K562 (cell line): ENCODE results near the gene KBTBD2. TPM values are rescaled to one million over a fixed set of nuclear protein-coding genes. Genes with fewer than 3 reads are reported as not detected.

ENCODE experiments used
- ATAC-seq: fragments of 200-7000 bp; cut with Tn5 transposase; 3 replicates; pipeline ENCODE4 v1.9.1; 2020; ENCODE audit warnings: moderate library complexity
- BruUV-seq: library from RNA; stranded (reverse); fragments of 400-500 nt; replicated peaks from 2 replicates; lab custom pipeline; 2021; lab: Mats Ljungman, UMichigan
- CTCF ChIA-PET: fragments of 300-600 bp; formaldehyde crosslinking; extraction: SDS; loops from one replicate; lab custom pipeline; 2021; ENCODE audit warnings: low intra/inter-chr PET ratio; lab: Yijun Ruan, JAX
- POLR2A ChIA-PET: fragments of 300-600, 350-650 bp; sonication (Branson Sonifier 250); formaldehyde crosslinking; extraction: SDS; loops from one replicate; lab custom pipeline; 2021; ENCODE audit warnings: antibody characterized with exemption, inconsistent platforms; lab: Yijun Ruan, JAX
- DNase-seq, 4 experiments: peaks; one replicate each; pipeline versions ENCODE4 v3.0.0 to v3.0.0-alpha.2; 2011 to 2018; ENCODE audit warnings: low spot score in 3 of 4, mixed read lengths in 3 of 4; ENCODE audit errors: extremely low read depth in 1 of 4
- FAIRE-seq: peaks from 2 replicates; lab custom pipeline; 2011; peaks lifted over from hg19 to GRCh38; lab: Jason Lieb, UNC
- H2AFZ ChIP-seq: 2 replicates; pipeline ENCODE4 v1.6.0; 2011; ENCODE audit warnings: low read depth, low read length, control low read depth, inconsistent platforms
- H3K27ac ChIP-seq: fragments of 200-600 bp; 3 replicates; pipeline ENCODE4 v1.8.0; 2011; ENCODE audit warnings: low read depth, mild to moderate bottlenecking, control low read depth, inconsistent platforms, low read length, moderate library complexity, mixed read lengths; ENCODE audit errors: extremely low read depth
- H3K27me3 ChIP-seq, 2 experiments: fragments of 300-600 bp in 1 of 2; 2 replicates in 1 of 2; 3 replicates in 1 of 2; pipeline versions ENCODE4 v1.6.0 to v1.8.0; 2011; ENCODE audit warnings: inconsistent platforms in 2 of 2, low read length in 2 of 2, mild to moderate bottlenecking in 1 of 2, mixed read lengths in 1 of 2, moderate library complexity in 1 of 2; ENCODE audit not compliant: control insufficient read depth in 2 of 2, insufficient read depth in 2 of 2
- H3K36me3 ChIP-seq: fragments of 300-600 bp; 3 replicates; pipeline ENCODE4 v1.8.0; 2011; ENCODE audit warnings: mild to moderate bottlenecking, low read length, inconsistent platforms; ENCODE audit not compliant: control insufficient read depth, insufficient read depth
- H3K4me1 ChIP-seq, 2 experiments: fragments of 200-600 bp in 1 of 2; replicated peaks in 1 of 2; 2 replicates in 1 of 2; 3 replicates in 1 of 2; pipeline versions ENCODE4 v1.5.1 to v1.8.0; 2011; ENCODE audit warnings: inconsistent platforms in 2 of 2, low read length in 2 of 2, mild to moderate bottlenecking in 1 of 2, mixed read lengths in 1 of 2, moderate library complexity in 1 of 2; ENCODE audit not compliant: control insufficient read depth in 2 of 2, insufficient read depth in 2 of 2
- H3K4me2 ChIP-seq: 2 replicates; pipeline ENCODE4 v1.6.1; 2011; ENCODE audit warnings: low read length, control low read depth, inconsistent platforms, mixed read lengths; ENCODE audit not compliant: insufficient read depth
- H3K4me3 ChIP-seq: fragments of 200-600 bp; sonication (generic), shearing (Covaris generic); 2 replicates; pipeline ENCODE4 v1.5.1; 2016; ENCODE audit warnings: control low read depth, inconsistent platforms
- H3K79me2 ChIP-seq: fragments of 200-600 bp; 3 replicates; pipeline ENCODE4 v1.8.0; 2011; ENCODE audit warnings: low read length, inconsistent platforms; ENCODE audit not compliant: control insufficient read depth, insufficient read depth
- H3K9ac ChIP-seq, 2 experiments: 2 replicates each; pipeline versions ENCODE4 v1.6.0 to v1.6.1; 2011; ENCODE audit warnings: low read depth in 2 of 2, low read length in 2 of 2, control low read depth in 1 of 2, inconsistent platforms in 1 of 2, mild to moderate bottlenecking in 1 of 2, mixed read lengths in 1 of 2; ENCODE audit not compliant: insufficient read depth in 1 of 2
- H3K9me1 ChIP-seq: one replicate; pipeline ENCODE4 v1.6.0; 2011; ENCODE audit warnings: inconsistent platforms, mild to moderate bottlenecking, low read length, moderate library complexity; ENCODE audit not compliant: control insufficient read depth, insufficient read depth
- H3K9me3 ChIP-seq: replicated peaks from 2 replicates; pipeline ENCODE4 v1.5.1; 2011; ENCODE audit warnings: low read depth, low read length, inconsistent platforms; ENCODE audit not compliant: control insufficient read depth, insufficient read depth
- H4K20me1 ChIP-seq: replicated peaks from 2 replicates; pipeline ENCODE4 v1.6.1; 2011; ENCODE audit warnings: low read length, inconsistent platforms, mixed read lengths; ENCODE audit not compliant: control insufficient read depth, insufficient read depth
- FOXK2 ChIP-seq, 2 experiments: fragments of 450-650 bp; IDR thresholded peaks in 1 of 2; conservative IDR thresholded peaks in 1 of 2; 2 replicates each; pipeline ENCODE4 v1.6.1; 2016; ENCODE audit warnings: low read depth in 2 of 2, mild to moderate bottlenecking in 1 of 2
- RFX1 ChIP-seq: fragments of 450-650 bp; IDR thresholded peaks from 2 replicates; pipeline ENCODE4 v1.6.1; 2016; ENCODE audit warnings: mild to moderate bottlenecking, moderate library complexity
- WGBS: fragments of 100-300 bp; shearing (Covaris generic); methylation state at CpG from one replicate; pipeline ENCODE4 v1.1.6; 2016; ENCODE audit warnings: low coverage, mixed read lengths; ENCODE audit not compliant: insufficient coverage; ENCODE audit errors: missing lambda C conversion rate; 5-methylcytosine and 5-hydroxymethylcytosine counted together
- in situ Hi-C: fragments of 300-500 bp; cut with MboI; formaldehyde crosslinking; loops from 4 replicates; pipeline ENCODE4 v1.15.0; 2018; ENCODE audit warnings: inconsistent platforms, mixed read lengths
- intact Hi-C: fragments of 100-400 bp; cut with micrococcal nuclease; formaldehyde crosslinking; loops from 2 replicates; pipeline ENCODE4 v1.14.2; 2022
- polyA plus RNA-seq, 8 experiments: library from polyadenylated mRNA; depleted of rRNA in 4 of 8; stranded (reverse) in 5 of 8; unstranded in 3 of 8; fragments of >200 nt; fragmentation: Nextera tagmentation in 2 of 8; fragmentation: Illumina TruSeq in 1 of 8; extraction: Ambion mirVana in 2 of 8; extraction: Trizol in 1 of 8; gene quantifications; 2 replicates each; pipeline versions ENCODE4 v1.2.1 to v1.2.3, GENCODE V29; 2011 to 2014; ENCODE audit warnings: inconsistent platforms in 1 of 8, missing spikeins in 1 of 8
- total RNA-seq, 7 experiments: library from RNA; depleted of rRNA in 6 of 7; stranded (reverse); fragments of >200 nt in 6 of 7; fragmentation: Illumina TruSeq in 2 of 7; extraction: Trizol in 2 of 7; gene quantifications; 2 replicates each; pipeline versions ENCODE4 v1.2.1 to v1.2.3, GENCODE V29; 2011 to 2021; ENCODE audit warnings: low replicate concordance in 1 of 7
- TF ChIP-seq, protein P1 (sequence below): IDR thresholded peaks from 2 replicates; pipeline ENCODE4 v1.6.1; 2016; ENCODE audit warnings: missing genetic modification characterization, missing compliant biosample characterization

Gene KBTBD2
- total and polyA plus RNA-seq, 9 of the 15 experiments (the other 6 are each of a cell fraction or from before 2014, with no cell fraction given) = 22.8 to 62.2 (median 30.8) TPM

DNA sequence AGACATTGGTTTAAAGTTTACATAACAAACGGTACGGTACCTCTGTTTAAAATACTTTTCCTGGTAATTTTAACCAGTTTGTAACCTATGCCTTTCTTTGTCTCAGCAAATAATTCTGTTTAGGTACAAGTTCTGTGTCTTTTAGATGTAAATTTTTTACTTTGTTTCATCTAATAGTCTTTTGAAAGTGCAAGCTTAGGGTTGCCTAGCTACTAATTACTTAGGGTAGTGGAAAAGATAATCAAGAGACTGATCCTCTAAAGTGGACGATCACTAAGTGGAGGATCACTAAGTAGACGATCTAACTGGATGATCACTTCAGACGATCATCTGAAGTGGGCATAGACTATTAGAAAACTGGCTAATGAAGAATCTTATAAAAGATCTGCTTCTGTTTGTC is 49.6 kb upstream of the KBTBD2 start:
- BruUV-seq = no TSS peak
- peak overlapping the region; percentile 84 for H3K4me3 ChIP-seq
- in situ Hi-C loops = no loop called here
- FAIRE-seq (no peak), ATAC-seq (no peak)
- WGBS = 43% methylated on average over 5 of the region's 5 CpGs
- H3K27me3 ChIP-seq = no peaks in the 10 kb centered on the region
- H3K79me2 ChIP-seq = peaks cover 54% of the 10 kb centered on the region
- peaks cover 6% of the 10 kb centered on the region; the same call in 1 of the 2 replicates for H3K9me3 ChIP-seq
- H3K9me1 ChIP-seq = no peaks in the 10 kb centered on the region
- POLR2A ChIA-PET = interaction anchor here (1.1 to 2.8 kb wide), 2 partner anchors 9 to 15 kb away, joined by 3 to 21 read pairs; partner anchors contain the start of gene FKBP9
- H2AFZ ChIP-seq = no peak overlapping the region
- peak overlapping the region in 1 of 2 experiments; percentile 89; a peak in 2 of 4 replicates for H3K9ac ChIP-seq
- peak overlapping the region; percentile 93 for H3K4me2 ChIP-seq
- intact Hi-C loops = loop anchor here (5.0 kb wide), 3 partner anchors 34 to 249 kb away; partner anchors contain the start of gene NT5C3A
- peaks cover 18% of the 10 kb centered on the region; the same call in 2 of the 3 replicates for H3K36me3 ChIP-seq
- TF ChIP-seq RFX1 (peak; percentile 52; the same call in 1 of the 2 replicates), FOXK2 (conservative IDR thresholded peaks at IDR 0.05 in 1 of 2, IDR thresholded peaks at IDR 0.05 in 1 of 2; ENCODE audit: low read depth in 2 of 2) (no peak)
- TF ChIP-seq, protein P1, sequence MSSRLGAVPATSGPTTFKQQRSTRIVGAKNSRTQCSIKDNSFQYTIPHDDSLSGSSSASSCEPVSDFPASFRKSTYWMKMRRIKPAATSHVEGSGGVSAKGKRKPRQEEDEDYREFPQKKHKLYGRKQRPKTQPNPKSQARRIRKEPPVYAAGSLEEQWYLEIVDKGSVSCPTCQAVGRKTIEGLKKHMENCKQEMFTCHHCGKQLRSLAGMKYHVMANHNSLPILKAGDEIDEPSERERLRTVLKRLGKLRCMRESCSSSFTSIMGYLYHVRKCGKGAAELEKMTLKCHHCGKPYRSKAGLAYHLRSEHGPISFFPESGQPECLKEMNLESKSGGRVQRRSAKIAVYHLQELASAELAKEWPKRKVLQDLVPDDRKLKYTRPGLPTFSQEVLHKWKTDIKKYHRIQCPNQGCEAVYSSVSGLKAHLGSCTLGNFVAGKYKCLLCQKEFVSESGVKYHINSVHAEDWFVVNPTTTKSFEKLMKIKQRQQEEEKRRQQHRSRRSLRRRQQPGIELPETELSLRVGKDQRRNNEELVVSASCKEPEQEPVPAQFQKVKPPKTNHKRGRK (tag) = 0 out of 2 replicates have a peak, but pooled peaks have one; percentile 43
- TF ChIP-seq, all 486 proteins: peak for 2
- CTCF ChIA-PET = no interaction called here
- Histone ChIP-seq H4K20me1 (no peaks in the 10 kb centered on the region), H3K4me1 (peaks cover 10 to 11% of the 10 kb centered on the region in 2 experiments; a peak in 4 of 5 replicates), H3K27ac (peak overlapping the region; percentile 90; the same call in 2 of the 3 replicates)
- DNase-seq = no peak
